Neural progenitor cell (in vitro differentiated cells): ENCODE results near the gene TNFSF12. TPM values are rescaled to one million over a fixed set of nuclear protein-coding genes. Genes with fewer than 3 reads are reported as not detected.

Experiments
- DNase-seq: peaks from one replicate; pipeline ENCODE4 v3.0.0-alpha.2; 2016; ENCODE audit warnings: low spot score
- H2AFZ ChIP-seq: fragments of 200-600 bp; sonication (generic); replicated peaks from 2 replicates; pipeline ENCODE4 v1.6.1; 2016; ENCODE audit warnings: antibody characterized with exemption
- H3F3A ChIP-seq: fragments of 200-600 bp; sonication (generic); 2 replicates; pipeline ENCODE4 v1.6.1; 2016; ENCODE audit warnings: antibody characterized with exemption, low read depth
- H3K27ac ChIP-seq: fragments of 200-600 bp; sonication (generic); 2 replicates; pipeline ENCODE4 v1.5.1; 2016; ENCODE audit warnings: mild to moderate bottlenecking
- H3K27me3 ChIP-seq: fragments of 200-600 bp; sonication (generic); 2 replicates; pipeline ENCODE4 v1.6.1; 2016; ENCODE audit warnings: mild to moderate bottlenecking, moderate library complexity
- H3K36me3 ChIP-seq: fragments of 200-600 bp; sonication (generic); 2 replicates; pipeline ENCODE4 v1.5.1; 2016
- H3K4me1 ChIP-seq: fragments of 200-600 bp; sonication (generic); 2 replicates; pipeline ENCODE4 v1.6.1; 2016; ENCODE audit warnings: mixed run types
- H3K4me2 ChIP-seq: fragments of 200-600 bp; sonication (generic); 2 replicates; pipeline ENCODE4 v1.6.1; 2016
- H3K4me3 ChIP-seq: fragments of 200-600 bp; sonication (generic); 2 replicates; pipeline ENCODE4 v1.5.1; 2016
- H3K79me2 ChIP-seq: fragments of 200-600 bp; sonication (generic); 2 replicates; pipeline ENCODE4 v1.6.1; 2016; ENCODE audit warnings: low read depth
- H3K9ac ChIP-seq: fragments of 200-600 bp; sonication (generic); 2 replicates; pipeline ENCODE4 v1.6.1; 2016
- H3K9me3 ChIP-seq: fragments of 200-600 bp; sonication (generic); 2 replicates; pipeline ENCODE4 v1.5.1; 2016; ENCODE audit warnings: low read depth
- H4K20me1 ChIP-seq: fragments of 200-600 bp; sonication (generic); 2 replicates; pipeline ENCODE4 v1.6.1; 2016; ENCODE audit warnings: low read depth
- H3K27ac Mint-ChIP-seq: 3 replicates; pipeline ENCODE4 v1.8.0; 2021; ENCODE audit warnings: mixed read lengths
- H3K27me3 Mint-ChIP-seq: 2 replicates; pipeline ENCODE4 v1.8.0; 2022; ENCODE audit warnings: low read depth, mild to moderate bottlenecking, inconsistent platforms, moderate library complexity, mixed read lengths; ENCODE audit not compliant: insufficient read depth
- H3K36me3 Mint-ChIP-seq: 3 replicates; pipeline ENCODE4 v1.8.0; 2021; ENCODE audit warnings: mixed read lengths
- H3K4me1 Mint-ChIP-seq: 3 replicates; pipeline ENCODE4 v1.8.0; 2021; ENCODE audit warnings: mixed read lengths
- H3K4me3 Mint-ChIP-seq: 3 replicates; pipeline ENCODE4 v1.8.0; 2021; ENCODE audit warnings: mild to moderate bottlenecking, moderate library complexity, mixed read lengths
- H3K9me3 Mint-ChIP-seq: 3 replicates; pipeline ENCODE4 v1.8.0; 2020; ENCODE audit warnings: mixed read lengths
- EZH2 ChIP-seq: fragments of 200-600 bp; sonication (generic); IDR thresholded peaks from 2 replicates; pipeline ENCODE4 v1.6.1; 2017; ENCODE audit warnings: antibody characterized with exemption, mild to moderate bottlenecking, moderate library complexity
- EZH2phosphoT487 ChIP-seq: fragments of 200-600 bp; sonication (generic); IDR thresholded peaks from 2 replicates; pipeline ENCODE4 v1.6.1; 2017; ENCODE audit warnings: antibody characterized with exemption
- total RNA-seq: library from RNA; depleted of rRNA; stranded (reverse); fragments of >200 nt; gene quantifications from 2 replicates; pipeline ENCODE4 v1.2.3, GENCODE V29; 2015; ENCODE audit warnings: low replicate concordance
- TF ChIP-seq, protein P1 (sequence below): fragments of 200-600 bp; sonication (generic); IDR thresholded peaks from 2 replicates; pipeline ENCODE4 v1.5.1; 2017; ENCODE audit warnings: antibody characterized with exemption, mild to moderate bottlenecking

TNFSF12 gene
- total RNA-seq, 1 donor from 2014 or later = 0.75 TPM

DNA sequence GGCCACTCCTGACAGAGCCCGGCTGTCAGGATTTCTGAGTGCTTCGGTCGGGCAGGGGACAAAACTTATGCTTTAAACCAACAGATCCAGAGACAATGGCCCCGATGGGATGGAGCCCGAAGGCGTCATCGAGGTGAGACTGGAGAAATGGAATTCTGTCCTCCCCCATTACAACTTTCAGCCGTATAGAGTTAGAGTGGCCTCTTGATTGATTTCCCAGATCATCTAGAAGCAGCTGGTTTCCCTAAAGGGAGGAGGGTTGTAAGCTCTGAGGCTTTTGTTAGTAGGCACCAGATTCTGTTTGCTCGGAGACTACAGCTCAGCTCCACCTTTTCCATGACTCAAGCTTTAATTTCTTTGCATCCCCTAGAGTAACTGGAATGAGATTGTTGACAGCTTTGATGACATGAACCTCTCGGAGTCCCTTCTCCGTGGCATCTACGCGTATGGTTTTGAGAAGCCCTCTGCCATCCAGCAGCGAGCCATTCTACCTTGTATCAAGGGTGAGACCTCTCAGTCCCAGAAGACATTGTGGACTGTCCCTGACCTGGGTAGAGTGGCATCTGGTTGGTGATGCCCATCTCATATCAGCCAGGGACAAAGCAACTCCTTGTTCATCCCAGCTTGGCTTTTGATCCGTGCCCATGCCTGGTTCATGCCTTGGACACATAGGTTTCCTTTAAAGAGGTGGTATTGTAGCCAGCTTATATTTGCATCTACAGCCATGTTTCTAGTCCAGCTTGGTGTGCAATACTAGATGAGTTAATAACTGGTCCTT is 25.5 kb downstream of the TNFSF12 start:
- no peak overlapping the region for H3K27ac ChIP-seq
- peaks cover 44% of the 10 kb centered on the region for H3K4me1 Mint-ChIP-seq
- no peak overlapping the region for H3K27ac Mint-ChIP-seq
- peaks cover 50% of the 10 kb centered on the region for H3K79me2 ChIP-seq
- H3K9me3 Mint-ChIP-seq = no peaks in the 10 kb centered on the region
- H4K20me1 ChIP-seq = peaks cover 66% of the 10 kb centered on the region
- peaks cover 46% of the 10 kb centered on the region for H3K36me3 Mint-ChIP-seq
- H2AFZ ChIP-seq = no peak overlapping the region
- H3F3A ChIP-seq = peaks cover 74% of the 10 kb centered on the region
- DNase-seq = no peak
- peak overlapping the region; percentile 86 for H3K4me3 ChIP-seq
- H3K27me3 ChIP-seq = no peaks in the 10 kb centered on the region
- H3K9me3 ChIP-seq = no peaks in the 10 kb centered on the region
- peaks cover 17% of the 10 kb centered on the region for H3K36me3 ChIP-seq
- peaks cover 17% of the 10 kb centered on the region for H3K4me1 ChIP-seq
- H3K9ac ChIP-seq = peak overlapping the region; percentile 92
- peaks cover 13% of the 10 kb centered on the region for H3K27me3 Mint-ChIP-seq
- peak overlapping the region; percentile 100 for H3K4me3 Mint-ChIP-seq
- TF ChIP-seq, protein P1, sequence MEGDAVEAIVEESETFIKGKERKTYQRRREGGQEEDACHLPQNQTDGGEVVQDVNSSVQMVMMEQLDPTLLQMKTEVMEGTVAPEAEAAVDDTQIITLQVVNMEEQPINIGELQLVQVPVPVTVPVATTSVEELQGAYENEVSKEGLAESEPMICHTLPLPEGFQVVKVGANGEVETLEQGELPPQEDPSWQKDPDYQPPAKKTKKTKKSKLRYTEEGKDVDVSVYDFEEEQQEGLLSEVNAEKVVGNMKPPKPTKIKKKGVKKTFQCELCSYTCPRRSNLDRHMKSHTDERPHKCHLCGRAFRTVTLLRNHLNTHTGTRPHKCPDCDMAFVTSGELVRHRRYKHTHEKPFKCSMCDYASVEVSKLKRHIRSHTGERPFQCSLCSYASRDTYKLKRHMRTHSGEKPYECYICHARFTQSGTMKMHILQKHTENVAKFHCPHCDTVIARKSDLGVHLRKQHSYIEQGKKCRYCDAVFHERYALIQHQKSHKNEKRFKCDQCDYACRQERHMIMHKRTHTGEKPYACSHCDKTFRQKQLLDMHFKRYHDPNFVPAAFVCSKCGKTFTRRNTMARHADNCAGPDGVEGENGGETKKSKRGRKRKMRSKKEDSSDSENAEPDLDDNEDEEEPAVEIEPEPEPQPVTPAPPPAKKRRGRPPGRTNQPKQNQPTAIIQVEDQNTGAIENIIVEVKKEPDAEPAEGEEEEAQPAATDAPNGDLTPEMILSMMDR = no peak
- H3K4me2 ChIP-seq = peak overlapping the region; percentile 93

DNA sequence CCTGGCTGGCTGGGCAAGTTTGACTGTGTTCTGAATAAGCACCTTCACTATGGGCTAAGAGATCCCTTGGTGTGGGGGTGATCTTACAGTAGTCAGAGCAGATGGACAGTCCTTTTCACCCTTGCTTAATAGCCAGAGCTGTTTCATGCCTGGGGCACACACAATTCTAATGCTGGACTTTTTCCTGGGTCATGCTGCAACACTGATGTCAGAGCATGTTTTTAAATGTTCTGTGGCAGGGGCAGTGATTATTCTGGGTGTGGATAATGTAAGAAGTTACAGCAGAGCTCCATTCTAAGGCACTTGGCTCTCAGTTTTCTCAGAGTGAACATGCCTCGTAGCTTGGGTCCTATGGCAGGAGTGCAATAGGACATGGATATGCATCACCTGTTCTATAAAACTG is 26.6 kb downstream of the TNFSF12 start:
- Histone ChIP-seq H3K9ac (no peak overlapping the region), H3K4me3 (peak overlapping the region; percentile 86), H3K4me1 (peaks cover 17% of the 10 kb centered on the region), H2AFZ (no peak overlapping the region), H3K27me3 (no peaks in the 10 kb centered on the region), H3K79me2 (peaks cover 50% of the 10 kb centered on the region), H3K4me2 (peak overlapping the region; percentile 19), H4K20me1 (peaks cover 66% of the 10 kb centered on the region), H3K36me3 (peaks cover 17% of the 10 kb centered on the region), H3K9me3 (no peaks in the 10 kb centered on the region), H3K27ac (peak overlapping the region; percentile 69), H3F3A (peaks cover 79% of the 10 kb centered on the region)
- no peaks in the 10 kb centered on the region for H3K9me3 Mint-ChIP-seq
- H3K27ac Mint-ChIP-seq = no peak overlapping the region
- H3K27me3 Mint-ChIP-seq = peaks cover 17% of the 10 kb centered on the region
- TF ChIP-seq EZH2phosphoT487 (no peak), EZH2 (no peak)
- H3K4me1 Mint-ChIP-seq = peaks cover 44% of the 10 kb centered on the region
- peak overlapping the region; percentile 100 for H3K4me3 Mint-ChIP-seq
- no peak for DNase-seq
- H3K36me3 Mint-ChIP-seq = peaks cover 40% of the 10 kb centered on the region

DNA sequence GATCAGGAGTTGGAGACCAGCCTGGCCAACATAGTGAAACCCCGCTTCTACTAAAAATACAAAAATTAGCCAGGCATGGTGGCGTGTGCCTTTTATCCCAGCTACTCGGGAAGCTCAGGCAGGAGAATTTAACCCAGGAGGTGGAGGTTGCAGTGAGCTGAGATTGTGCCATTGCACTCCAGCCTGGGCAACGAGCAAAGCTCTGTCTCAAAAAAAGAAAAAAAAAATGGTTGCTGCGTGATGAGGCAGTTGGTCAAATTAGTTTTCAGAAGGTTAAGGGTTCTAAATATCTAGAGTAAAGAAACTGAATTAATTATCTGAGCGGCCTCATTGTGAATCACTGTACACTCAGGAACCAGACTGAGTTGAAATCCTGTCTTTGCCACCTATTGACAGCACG is 27.1 kb downstream of the TNFSF12 start:
- Mint-ChIP-seq H3K27me3 (peaks cover 17% of the 10 kb centered on the region), H3K4me3 (no peak overlapping the region), H3K9me3 (no peaks in the 10 kb centered on the region), H3K4me1 (peaks cover 48% of the 10 kb centered on the region), H3K27ac (no peak overlapping the region), H3K36me3 (peaks cover 44% of the 10 kb centered on the region)
- no peaks in the 10 kb centered on the region for H3K9me3 ChIP-seq
- DNase-seq = no peak
- H4K20me1 ChIP-seq = peaks cover 66% of the 10 kb centered on the region
- H3K4me2 ChIP-seq = no peak overlapping the region
- peaks cover 17% of the 10 kb centered on the region for H3K36me3 ChIP-seq
- no peaks in the 10 kb centered on the region for H3K27me3 ChIP-seq
- H3F3A ChIP-seq = peaks cover 82% of the 10 kb centered on the region
- H3K79me2 ChIP-seq = peaks cover 50% of the 10 kb centered on the region
- H3K4me3 ChIP-seq = no peak overlapping the region
- no peak overlapping the region for H3K9ac ChIP-seq
- no peak for TF ChIP-seq EZH2phosphoT487
- TF ChIP-seq, protein P1 = no peak
- no peak for TF ChIP-seq EZH2
- H3K4me1 ChIP-seq = peaks cover 17% of the 10 kb centered on the region
- no peak overlapping the region for H2AFZ ChIP-seq
- no peak overlapping the region for H3K27ac ChIP-seq

DNA sequence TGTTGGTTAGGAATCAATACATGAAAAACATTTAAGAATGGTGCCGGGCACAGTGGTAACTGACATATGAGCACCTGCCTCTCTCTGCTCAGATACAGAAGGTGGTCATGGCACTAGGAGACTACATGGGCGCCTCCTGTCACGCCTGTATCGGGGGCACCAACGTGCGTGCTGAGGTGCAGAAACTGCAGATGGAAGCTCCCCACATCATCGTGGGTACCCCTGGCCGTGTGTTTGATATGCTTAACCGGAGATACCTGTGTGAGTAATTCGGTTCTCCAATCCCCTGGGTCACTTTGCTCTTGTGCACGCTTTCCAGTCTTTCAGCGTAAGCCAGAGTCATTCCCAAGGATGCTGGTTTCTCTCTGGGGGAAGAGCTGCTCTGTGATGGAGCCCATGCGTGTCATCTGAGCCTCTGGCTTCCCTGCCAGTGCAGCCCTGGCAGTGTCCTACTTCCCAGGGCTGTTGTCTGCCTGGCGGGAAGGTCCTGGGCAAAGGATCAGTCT is 27.6 kb downstream of the TNFSF12 start:
- Mint-ChIP-seq H3K36me3 (peaks cover 41% of the 10 kb centered on the region), H3K27me3 (peaks cover 19% of the 10 kb centered on the region), H3K9me3 (no peaks in the 10 kb centered on the region), H3K4me3 (peak overlapping the region; percentile 69), H3K27ac (no peak overlapping the region), H3K4me1 (peaks cover 48% of the 10 kb centered on the region)
- peaks cover 46% of the 10 kb centered on the region for H3K79me2 ChIP-seq
- peaks cover 17% of the 10 kb centered on the region for H3K4me1 ChIP-seq
- H2AFZ ChIP-seq = no peak overlapping the region
- H3K4me2 ChIP-seq = no peak overlapping the region
- peaks cover 66% of the 10 kb centered on the region for H4K20me1 ChIP-seq
- H3K4me3 ChIP-seq = no peak overlapping the region
- H3K36me3 ChIP-seq = peaks cover 17% of the 10 kb centered on the region
- H3K27me3 ChIP-seq = no peaks in the 10 kb centered on the region
- no peak overlapping the region for H3K27ac ChIP-seq
- TF ChIP-seq, protein P1 = no peak
- TF ChIP-seq EZH2 = no peak
- TF ChIP-seq EZH2phosphoT487 = no peak
- H3F3A ChIP-seq = peaks cover 82% of the 10 kb centered on the region
- no peak for DNase-seq
- H3K9ac ChIP-seq = no peak overlapping the region
- no peaks in the 10 kb centered on the region for H3K9me3 ChIP-seq
